Endothelial cell of umbilical vein (primary cell): ENCODE measurements around the gene FKRP.

ENCODE experiments used
- CTCF ChIP-seq, 2 donors: IDR thresholded peaks; 1 replicate in 1 of 2; 2 replicates in 1 of 2; pipeline ENCODE4 v1.5.1; 2011; ENCODE audit warnings: low read length in 2 of 2, mild to moderate bottlenecking in 2 of 2, moderate library complexity in 2 of 2, control low read depth in 1 of 2, inconsistent platforms in 1 of 2, low read depth in 1 of 2; ENCODE audit not compliant: insufficient read depth in 1 of 2; ENCODE audit errors: extremely low read depth in 1 of 2
- EZH2 ChIP-seq: IDR thresholded peaks from 2 replicates; pipeline ENCODE4 v1.6.1; 2012; ENCODE audit warnings: borderline replicate concordance, low read depth, mild to moderate bottlenecking, moderate library complexity, low read length, inconsistent platforms; ENCODE audit not compliant: severe bottlenecking
- GATA2 ChIP-seq: IDR thresholded peaks from 2 replicates; pipeline ENCODE4 v1.7.0; 2011; ENCODE audit warnings: low read depth, mild to moderate bottlenecking, moderate library complexity, mixed read lengths, low read length; ENCODE audit not compliant: insufficient read length, insufficient read depth
- MAX ChIP-seq: IDR thresholded peaks from 2 replicates; pipeline ENCODE4 v1.6.1; 2011; ENCODE audit not compliant: insufficient read depth, insufficient read length
- POLR2A ChIP-seq: IDR thresholded peaks from 2 replicates; pipeline ENCODE4 v1.6.1; 2012; ENCODE audit warnings: low read depth, mild to moderate bottlenecking, control low read depth, low read length
- POLR2AphosphoS5 ChIP-seq: IDR thresholded peaks from 2 replicates; pipeline ENCODE4 v1.6.1; 2012; ENCODE audit warnings: low read depth, mild to moderate bottlenecking, control low read depth, low read length, moderate library complexity; ENCODE audit not compliant: insufficient read depth

GRCh38 chr19:46729696-46730095, 16.2 kb upstream of the FKRP start:
- no peak for TF ChIP-seq CTCF (IDR thresholded peaks at IDR 0.05; ENCODE audit: extremely low read depth in 1 of 2, insufficient read depth in 1 of 2, low read depth in 1 of 2, low read length in 2 of 2)
- no peak for TF ChIP-seq POLR2A
- TF ChIP-seq POLR2AphosphoS5, result no peak
- TF ChIP-seq EZH2, result no peak
- no peak for TF ChIP-seq GATA2
- no peak for TF ChIP-seq MAX
